HCT116 (cell line): ENCODE measurements around the gene ZDHHC16.

Experiments
- YY1 ChIP-seq: IDR thresholded peaks from 2 replicates; pipeline ENCODE4 v1.6.1; 2011; ENCODE audit warnings: low read length, low read depth, moderate library complexity, mild to moderate bottlenecking; ENCODE audit not compliant: insufficient replicate concordance; ENCODE audit errors: extremely low read depth
- TF ChIP-seq, protein P1 (sequence below), 3 experiments: fragments of 200-600 bp in 1 of 3; sonication (generic) in 1 of 3; IDR thresholded peaks in 2 of 3; conservative IDR thresholded peaks in 1 of 3; 2 replicates each; pipeline ENCODE4 v1.5.1; 2012 to 2017; ENCODE audit warnings: low read depth in 2 of 3, low read length in 2 of 3, antibody characterized with exemption in 1 of 3, borderline replicate concordance in 1 of 3, control low read depth in 1 of 3, mild to moderate bottlenecking in 1 of 3, mixed read lengths in 1 of 3, mixed run types in 1 of 3, moderate library complexity in 1 of 3; ENCODE audit not compliant: insufficient read depth in 1 of 3

DNA sequence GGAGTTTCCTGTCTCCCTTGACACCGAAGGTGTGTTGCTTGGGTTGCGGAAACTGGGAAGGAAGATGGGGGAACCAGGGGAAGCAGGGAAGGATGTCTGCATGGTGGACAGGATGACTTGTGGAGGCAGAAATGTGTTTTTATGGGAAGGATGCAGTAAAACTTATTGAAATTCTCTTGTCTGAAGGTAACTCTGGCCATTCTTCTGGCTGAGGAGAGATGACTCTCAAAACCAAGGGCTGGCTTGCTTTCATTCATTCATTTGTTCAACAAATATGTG lies 54.3 kb downstream of the ZDHHC16 start:
- TF ChIP-seq YY1, result no peak
- TF ChIP-seq, protein P1, sequence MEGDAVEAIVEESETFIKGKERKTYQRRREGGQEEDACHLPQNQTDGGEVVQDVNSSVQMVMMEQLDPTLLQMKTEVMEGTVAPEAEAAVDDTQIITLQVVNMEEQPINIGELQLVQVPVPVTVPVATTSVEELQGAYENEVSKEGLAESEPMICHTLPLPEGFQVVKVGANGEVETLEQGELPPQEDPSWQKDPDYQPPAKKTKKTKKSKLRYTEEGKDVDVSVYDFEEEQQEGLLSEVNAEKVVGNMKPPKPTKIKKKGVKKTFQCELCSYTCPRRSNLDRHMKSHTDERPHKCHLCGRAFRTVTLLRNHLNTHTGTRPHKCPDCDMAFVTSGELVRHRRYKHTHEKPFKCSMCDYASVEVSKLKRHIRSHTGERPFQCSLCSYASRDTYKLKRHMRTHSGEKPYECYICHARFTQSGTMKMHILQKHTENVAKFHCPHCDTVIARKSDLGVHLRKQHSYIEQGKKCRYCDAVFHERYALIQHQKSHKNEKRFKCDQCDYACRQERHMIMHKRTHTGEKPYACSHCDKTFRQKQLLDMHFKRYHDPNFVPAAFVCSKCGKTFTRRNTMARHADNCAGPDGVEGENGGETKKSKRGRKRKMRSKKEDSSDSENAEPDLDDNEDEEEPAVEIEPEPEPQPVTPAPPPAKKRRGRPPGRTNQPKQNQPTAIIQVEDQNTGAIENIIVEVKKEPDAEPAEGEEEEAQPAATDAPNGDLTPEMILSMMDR (IDR thresholded peaks at IDR 0.05 in 2 of 3, conservative IDR thresholded peaks at IDR 0.05 in 1 of 3; ENCODE audit: borderline replicate concordance in 1 of 3, insufficient read depth in 1 of 3, low read depth in 2 of 3, low read length in 2 of 3), result no peak
